Measurements from ENCODE around the gene MICAL2. TPM values are rescaled to one million over a fixed set of nuclear protein-coding genes. Genes with fewer than 3 reads are reported as not detected.

MICAL2 gene
- total and polyA plus RNA-seq, 12 donors, result 8.4 to 80.5 (median 34.1) TPM

DNA sequence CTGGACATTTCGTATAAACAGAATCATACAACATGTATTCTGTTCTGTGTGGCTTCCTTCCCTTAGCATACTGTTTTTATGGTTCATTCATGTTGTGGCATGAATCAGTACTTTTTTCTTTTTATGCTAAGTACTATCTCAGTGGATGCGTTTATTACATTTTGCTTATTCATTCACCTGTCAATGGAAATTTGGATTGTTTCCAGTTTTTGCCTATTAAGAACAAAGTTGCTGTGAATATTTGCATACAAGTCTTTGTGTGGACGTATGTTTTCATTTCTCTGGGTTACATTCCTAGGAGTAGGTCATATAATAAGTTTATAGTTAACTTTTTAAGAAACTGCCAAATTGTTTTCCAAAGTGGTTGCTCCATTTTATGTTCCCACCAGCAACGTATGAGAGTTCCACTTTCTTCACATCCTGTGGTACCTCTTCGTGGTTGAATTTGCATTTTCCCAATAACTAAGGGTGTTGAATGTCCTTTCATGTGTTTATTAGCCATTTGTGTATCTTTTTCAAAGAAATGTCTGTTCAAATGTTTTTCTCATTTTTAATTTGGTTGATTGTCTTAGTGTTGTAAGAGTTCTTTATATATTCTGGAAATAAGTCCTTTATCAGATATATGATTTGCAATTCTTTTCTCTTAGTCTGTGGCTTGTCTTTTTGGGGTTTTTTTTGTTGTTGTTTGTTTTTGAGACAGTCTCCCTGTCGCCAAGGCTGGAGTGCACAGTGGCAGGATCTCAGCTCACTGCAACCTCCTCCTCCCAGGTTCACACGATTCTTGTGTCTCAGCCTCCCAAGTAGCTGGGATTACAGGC lies 46.0 kb upstream of the MICAL2 start:
- intact Hi-C loops (cut with DNase I), result no loop called here
- no peak overlapping the region for H3K27ac ChIP-seq
- no peaks in the 10 kb centered on the region for H3K36me3 ChIP-seq (replicated peaks in 1 of 2)
- no peaks in the 10 kb centered on the region for H3K9me3 ChIP-seq (replicated peaks in 1 of 3)
- peaks cover 0 to 8% of the 10 kb centered on the region in 2 donors for H3K4me1 ChIP-seq (replicated peaks in 1 of 2)
- H3K4me3 ChIP-seq, result no peak overlapping the region
- TF ChIP-seq, protein P1, sequence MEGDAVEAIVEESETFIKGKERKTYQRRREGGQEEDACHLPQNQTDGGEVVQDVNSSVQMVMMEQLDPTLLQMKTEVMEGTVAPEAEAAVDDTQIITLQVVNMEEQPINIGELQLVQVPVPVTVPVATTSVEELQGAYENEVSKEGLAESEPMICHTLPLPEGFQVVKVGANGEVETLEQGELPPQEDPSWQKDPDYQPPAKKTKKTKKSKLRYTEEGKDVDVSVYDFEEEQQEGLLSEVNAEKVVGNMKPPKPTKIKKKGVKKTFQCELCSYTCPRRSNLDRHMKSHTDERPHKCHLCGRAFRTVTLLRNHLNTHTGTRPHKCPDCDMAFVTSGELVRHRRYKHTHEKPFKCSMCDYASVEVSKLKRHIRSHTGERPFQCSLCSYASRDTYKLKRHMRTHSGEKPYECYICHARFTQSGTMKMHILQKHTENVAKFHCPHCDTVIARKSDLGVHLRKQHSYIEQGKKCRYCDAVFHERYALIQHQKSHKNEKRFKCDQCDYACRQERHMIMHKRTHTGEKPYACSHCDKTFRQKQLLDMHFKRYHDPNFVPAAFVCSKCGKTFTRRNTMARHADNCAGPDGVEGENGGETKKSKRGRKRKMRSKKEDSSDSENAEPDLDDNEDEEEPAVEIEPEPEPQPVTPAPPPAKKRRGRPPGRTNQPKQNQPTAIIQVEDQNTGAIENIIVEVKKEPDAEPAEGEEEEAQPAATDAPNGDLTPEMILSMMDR (IDR thresholded peaks at IDR 0.05), result no peak
- TF ChIP-seq POLR2A (IDR thresholded peaks at IDR 0.05), result no peak
- no peak for DNase-seq
- 73 to 89% (median 87%) methylated on average over 7 of the region's 7 CpGs for WGBS, 4 donors
- no peaks in the 10 kb centered on the region for H3K27me3 ChIP-seq

DNA sequence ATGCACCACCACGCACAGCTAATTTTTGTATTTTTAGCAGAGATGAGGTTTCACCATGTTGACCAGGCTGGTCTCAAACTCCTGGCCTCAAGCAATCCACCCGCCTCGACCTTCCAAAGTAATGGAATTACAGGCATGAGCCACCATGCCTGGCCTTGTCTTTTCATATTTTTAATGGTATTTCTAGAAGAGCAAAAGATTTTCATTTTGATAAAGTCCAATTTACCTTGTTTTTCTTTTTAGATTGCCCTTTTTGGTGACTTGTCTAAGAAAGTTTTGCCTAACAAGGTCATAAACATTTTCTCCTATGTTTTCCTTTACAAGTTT lies 45.5 kb upstream of the MICAL2 start:
- H3K27me3 ChIP-seq, result no peaks in the 10 kb centered on the region
- DNase-seq, result peak in 1 of 7 donors; percentile 4
- TF ChIP-seq, protein P1 (IDR thresholded peaks at IDR 0.05), result no peak
- no peak for TF ChIP-seq POLR2A (IDR thresholded peaks at IDR 0.05)
- no peaks in the 10 kb centered on the region for H3K36me3 ChIP-seq (replicated peaks in 1 of 2)
- H3K4me3 ChIP-seq, result no peak overlapping the region
- H3K9me3 ChIP-seq (replicated peaks in 1 of 3), result no peaks in the 10 kb centered on the region
- H3K27ac ChIP-seq, result no peak overlapping the region
- intact Hi-C loops (cut with DNase I), result no loop called here
- H3K4me1 ChIP-seq (replicated peaks in 1 of 2), result peaks cover 0 to 8% of the 10 kb centered on the region in 2 donors
- 91 to 96% (median 94%) methylated on average over 3 of the region's 3 CpGs for WGBS, 4 donors

DNA sequence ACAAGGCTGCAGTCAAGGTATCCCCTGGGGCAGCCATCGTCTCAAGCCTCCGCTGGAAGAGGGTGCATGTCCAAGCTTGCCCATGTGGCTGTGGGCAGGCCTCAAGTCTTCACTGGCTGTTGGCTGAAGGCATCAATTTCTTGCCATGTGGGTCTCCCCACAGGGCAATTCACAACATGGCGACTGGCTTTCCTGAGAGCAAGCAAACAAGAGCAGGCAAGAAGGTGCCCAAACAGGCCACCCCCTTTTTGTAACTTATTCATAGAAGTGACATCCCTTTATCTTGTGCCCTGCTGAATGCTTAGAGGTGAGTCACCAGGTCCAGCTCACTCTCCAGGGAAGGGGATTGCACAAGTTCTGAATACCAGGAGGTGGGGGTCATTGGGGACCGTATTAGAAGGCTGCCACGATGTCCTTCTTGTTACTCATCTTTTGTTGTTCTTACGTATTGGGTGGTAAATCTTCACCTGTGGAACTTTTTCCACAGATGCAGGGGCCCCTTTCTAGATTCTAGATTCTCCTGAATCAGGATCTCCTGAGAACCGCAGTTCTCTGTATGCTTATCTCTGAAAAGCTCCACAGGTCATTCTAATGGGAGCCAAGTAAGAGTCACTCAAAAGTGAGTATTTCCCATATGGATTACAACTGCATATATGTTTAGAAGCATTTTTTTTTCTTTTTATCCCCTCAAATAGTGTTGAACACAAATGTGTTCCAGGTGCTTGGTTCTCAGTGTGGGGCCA lies 44.2 kb upstream of the MICAL2 start:
- WGBS, 4 donors, result 52 to 65% (median 55%) methylated on average over 7 of the region's 7 CpGs
- peak; percentile 59 to 88 (median 85) for DNase-seq

DNA sequence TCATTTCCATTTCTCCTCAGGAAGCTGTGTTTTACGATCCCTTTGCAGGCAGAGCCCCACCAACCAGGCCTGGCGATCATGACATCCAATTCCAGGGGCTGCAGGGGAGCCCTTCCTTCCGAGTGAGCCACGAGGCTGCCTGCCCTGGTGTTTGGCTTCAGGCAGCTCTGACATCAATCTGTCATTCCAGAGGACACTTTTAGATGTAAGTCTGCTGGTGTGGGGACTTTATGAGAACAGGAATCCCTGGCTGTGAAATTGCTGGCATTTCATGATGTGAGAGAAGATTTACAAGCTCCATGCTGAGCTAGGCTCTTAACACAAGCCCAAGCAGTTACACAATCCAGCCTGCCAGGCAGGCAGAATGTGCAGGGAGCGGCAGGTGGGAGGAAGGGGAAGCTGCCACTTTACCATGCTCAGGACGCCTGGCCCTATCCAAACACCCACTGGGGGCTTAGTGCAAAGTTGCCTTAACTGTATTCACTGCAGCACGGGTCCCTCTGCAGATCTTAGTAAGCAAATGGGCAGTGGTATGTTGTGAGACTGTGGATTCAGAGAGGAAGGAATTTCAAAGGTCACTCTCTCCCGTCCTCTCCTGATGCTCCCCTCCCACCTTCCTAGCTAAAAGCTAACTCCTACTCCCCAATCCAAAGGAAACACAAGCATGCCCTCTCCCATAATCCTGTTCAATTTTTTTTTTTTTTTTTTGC lies 43.4 kb upstream of the MICAL2 start:
- Histone ChIP-seq H3K9me3 (replicated peaks in 1 of 3) (no peaks in the 10 kb centered on the region), H3K4me3 (no peak overlapping the region), H3K27me3 (no peaks in the 10 kb centered on the region), H3K36me3 (replicated peaks in 1 of 2) (no peaks in the 10 kb centered on the region), H3K4me1 (replicated peaks in 1 of 2) (peaks cover 0 to 8% of the 10 kb centered on the region in 2 donors), H3K27ac (peak overlapping the region in 2 of 5 donors; percentile 41 to 76)
- TF ChIP-seq, protein P1 (IDR thresholded peaks at IDR 0.05), result no peak
- no peak for TF ChIP-seq POLR2A (IDR thresholded peaks at IDR 0.05)
- intact Hi-C loops (cut with DNase I), result no loop called here
- peak in 2 of 7 donors; percentile 58 to 60 for DNase-seq
- WGBS, 4 donors, result 33 to 53% (median 46%) methylated on average over 8 of the region's 8 CpGs

More for the DNA sequence above, 44.2 kb upstream of the MICAL2 start:
- H3K27me3 ChIP-seq, result no peaks in the 10 kb centered on the region
- H3K4me3 ChIP-seq, result no peak overlapping the region
- H3K36me3 ChIP-seq (replicated peaks in 1 of 2), result no peaks in the 10 kb centered on the region
- no peaks in the 10 kb centered on the region for H3K9me3 ChIP-seq (replicated peaks in 1 of 3)
- TF ChIP-seq POLR2A (IDR thresholded peaks at IDR 0.05), result no peak
- H3K4me1 ChIP-seq (replicated peaks in 1 of 2), result peaks cover 0 to 8% of the 10 kb centered on the region in 2 donors
- H3K27ac ChIP-seq, result peak overlapping the region in 3 of 5 donors; percentile 36 to 76 (median 41)
- intact Hi-C loops (cut with DNase I), result no loop called here
